Measurements from ENCODE around the gene SRGN. TPM values are rescaled to one million over a fixed set of nuclear protein-coding genes. Genes with fewer than 3 reads are reported as not detected.

The SRGN gene
- polyA plus RNA-seq, 1 donor from 2014 or later, result not detected

DNA sequence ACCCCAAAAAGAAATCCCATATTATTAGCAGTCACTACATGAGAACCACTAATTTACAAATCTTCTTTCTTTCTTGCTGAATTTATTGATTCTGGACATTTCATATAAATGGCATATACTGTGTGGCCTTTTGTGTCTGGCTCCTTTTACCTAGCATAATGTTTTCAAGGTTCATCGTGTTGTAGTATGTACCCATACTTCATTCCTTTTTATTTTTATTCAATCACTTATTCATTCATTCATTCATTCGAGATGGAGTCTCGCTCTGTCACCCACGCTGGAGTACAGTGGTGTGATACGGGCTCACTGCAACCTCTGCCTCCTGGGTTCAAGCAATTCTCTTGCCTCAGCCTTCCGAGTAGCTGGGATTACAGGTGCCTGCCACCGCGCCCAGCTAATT is 58.0 kb downstream of the SRGN start:
- no peak overlapping the region for H3K9ac ChIP-seq (ENCODE audit: low read length)
- peaks cover 23% of the 10 kb centered on the region for H3K79me2 ChIP-seq (replicated peaks; ENCODE audit: insufficient read depth, low read length)
- no peak overlapping the region for H2AFZ ChIP-seq (ENCODE audit: low read depth, low read length)
- H4K20me1 ChIP-seq (ENCODE audit: insufficient read depth), result no peaks in the 10 kb centered on the region
- no peak overlapping the region for H3K4me2 ChIP-seq (ENCODE audit: low read length)
- no peaks in the 10 kb centered on the region for H3F3A ChIP-seq (ENCODE audit: insufficient read depth, low read length, poor library complexity, severe bottlenecking)
- no peaks in the 10 kb centered on the region for H3K9me3 ChIP-seq (ENCODE audit: low read length)
- no peaks in the 10 kb centered on the region for H3K9me2 ChIP-seq (ENCODE audit: insufficient read depth, low read length)
- H3K4me3 ChIP-seq (ENCODE audit: low read length), result no peak overlapping the region
- H3K27me3 ChIP-seq (ENCODE audit: insufficient read depth, low read depth, low read length), result no peaks in the 10 kb centered on the region
- TF ChIP-seq TAF1 (IDR thresholded peaks at IDR 0.05; ENCODE audit: low read depth) (no peak), SMC3 (conservative IDR thresholded peaks at IDR 0.05; ENCODE audit: poor library complexity) (no peak), MXI1 (conservative IDR thresholded peaks at IDR 0.05; ENCODE audit: poor library complexity, severe bottlenecking) (no peak), POLR2AphosphoS5 (IDR thresholded peaks at IDR 0.05) (no peak), RAD21 (conservative IDR thresholded peaks at IDR 0.05) (no peak), EZH2 (IDR thresholded peaks at IDR 0.05; ENCODE audit: borderline replicate concordance, insufficient read depth, low read length, poor library complexity, severe bottlenecking) (no peak), EP300 (conservative IDR thresholded peaks at IDR 0.05; ENCODE audit: poor library complexity, severe bottlenecking) (no peak)
- TF ChIP-seq, protein P1, sequence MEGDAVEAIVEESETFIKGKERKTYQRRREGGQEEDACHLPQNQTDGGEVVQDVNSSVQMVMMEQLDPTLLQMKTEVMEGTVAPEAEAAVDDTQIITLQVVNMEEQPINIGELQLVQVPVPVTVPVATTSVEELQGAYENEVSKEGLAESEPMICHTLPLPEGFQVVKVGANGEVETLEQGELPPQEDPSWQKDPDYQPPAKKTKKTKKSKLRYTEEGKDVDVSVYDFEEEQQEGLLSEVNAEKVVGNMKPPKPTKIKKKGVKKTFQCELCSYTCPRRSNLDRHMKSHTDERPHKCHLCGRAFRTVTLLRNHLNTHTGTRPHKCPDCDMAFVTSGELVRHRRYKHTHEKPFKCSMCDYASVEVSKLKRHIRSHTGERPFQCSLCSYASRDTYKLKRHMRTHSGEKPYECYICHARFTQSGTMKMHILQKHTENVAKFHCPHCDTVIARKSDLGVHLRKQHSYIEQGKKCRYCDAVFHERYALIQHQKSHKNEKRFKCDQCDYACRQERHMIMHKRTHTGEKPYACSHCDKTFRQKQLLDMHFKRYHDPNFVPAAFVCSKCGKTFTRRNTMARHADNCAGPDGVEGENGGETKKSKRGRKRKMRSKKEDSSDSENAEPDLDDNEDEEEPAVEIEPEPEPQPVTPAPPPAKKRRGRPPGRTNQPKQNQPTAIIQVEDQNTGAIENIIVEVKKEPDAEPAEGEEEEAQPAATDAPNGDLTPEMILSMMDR (IDR thresholded peaks at IDR 0.05; ENCODE audit: poor library complexity, severe bottlenecking), result no peak
- TF ChIP-seq, protein P2, sequence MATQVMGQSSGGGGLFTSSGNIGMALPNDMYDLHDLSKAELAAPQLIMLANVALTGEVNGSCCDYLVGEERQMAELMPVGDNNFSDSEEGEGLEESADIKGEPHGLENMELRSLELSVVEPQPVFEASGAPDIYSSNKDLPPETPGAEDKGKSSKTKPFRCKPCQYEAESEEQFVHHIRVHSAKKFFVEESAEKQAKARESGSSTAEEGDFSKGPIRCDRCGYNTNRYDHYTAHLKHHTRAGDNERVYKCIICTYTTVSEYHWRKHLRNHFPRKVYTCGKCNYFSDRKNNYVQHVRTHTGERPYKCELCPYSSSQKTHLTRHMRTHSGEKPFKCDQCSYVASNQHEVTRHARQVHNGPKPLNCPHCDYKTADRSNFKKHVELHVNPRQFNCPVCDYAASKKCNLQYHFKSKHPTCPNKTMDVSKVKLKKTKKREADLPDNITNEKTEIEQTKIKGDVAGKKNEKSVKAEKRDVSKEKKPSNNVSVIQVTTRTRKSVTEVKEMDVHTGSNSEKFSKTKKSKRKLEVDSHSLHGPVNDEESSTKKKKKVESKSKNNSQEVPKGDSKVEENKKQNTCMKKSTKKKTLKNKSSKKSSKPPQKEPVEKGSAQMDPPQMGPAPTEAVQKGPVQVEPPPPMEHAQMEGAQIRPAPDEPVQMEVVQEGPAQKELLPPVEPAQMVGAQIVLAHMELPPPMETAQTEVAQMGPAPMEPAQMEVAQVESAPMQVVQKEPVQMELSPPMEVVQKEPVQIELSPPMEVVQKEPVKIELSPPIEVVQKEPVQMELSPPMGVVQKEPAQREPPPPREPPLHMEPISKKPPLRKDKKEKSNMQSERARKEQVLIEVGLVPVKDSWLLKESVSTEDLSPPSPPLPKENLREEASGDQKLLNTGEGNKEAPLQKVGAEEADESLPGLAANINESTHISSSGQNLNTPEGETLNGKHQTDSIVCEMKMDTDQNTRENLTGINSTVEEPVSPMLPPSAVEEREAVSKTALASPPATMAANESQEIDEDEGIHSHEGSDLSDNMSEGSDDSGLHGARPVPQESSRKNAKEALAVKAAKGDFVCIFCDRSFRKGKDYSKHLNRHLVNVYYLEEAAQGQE (IDR thresholded peaks at IDR 0.05; ENCODE audit: borderline replicate concordance), result no peak
- no peak overlapping the region for H3K27ac ChIP-seq (ENCODE audit: low read length)
- no peaks in the 10 kb centered on the region for H3K36me3 ChIP-seq (ENCODE audit: insufficient read depth, low read length)

DNA sequence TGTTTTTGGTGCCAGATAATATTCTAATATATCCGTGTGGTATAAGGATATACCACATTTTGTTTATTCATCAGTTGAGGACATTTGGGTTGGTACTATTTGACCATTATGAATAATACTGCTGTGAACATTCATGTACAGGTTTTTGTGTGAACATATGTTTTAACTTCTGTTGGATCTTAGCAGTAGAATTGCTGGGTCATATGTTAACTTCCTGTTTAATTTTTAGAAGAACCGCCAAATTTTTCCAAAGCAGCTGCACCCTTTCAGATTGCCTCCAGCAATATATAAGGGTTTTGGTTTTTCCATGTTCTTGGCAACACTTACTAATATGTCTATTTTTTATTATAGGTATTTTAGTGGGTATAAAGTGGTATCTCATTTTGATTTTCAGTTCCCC is 58.9 kb downstream of the SRGN start:
- no peaks in the 10 kb centered on the region for H3K9me2 ChIP-seq (ENCODE audit: insufficient read depth, low read length)
- no peak overlapping the region for H3K9ac ChIP-seq (ENCODE audit: low read length)
- H3K4me2 ChIP-seq (ENCODE audit: low read length), result no peak overlapping the region
- H3K36me3 ChIP-seq (ENCODE audit: insufficient read depth, low read length), result no peaks in the 10 kb centered on the region
- no peak for TF ChIP-seq EP300 (conservative IDR thresholded peaks at IDR 0.05; ENCODE audit: poor library complexity, severe bottlenecking)
- no peak for TF ChIP-seq TAF1 (IDR thresholded peaks at IDR 0.05; ENCODE audit: low read depth)
- TF ChIP-seq, protein P2 (IDR thresholded peaks at IDR 0.05; ENCODE audit: borderline replicate concordance), result no peak
- no peak for TF ChIP-seq RAD21 (conservative IDR thresholded peaks at IDR 0.05)
- TF ChIP-seq, protein P1 (IDR thresholded peaks at IDR 0.05; ENCODE audit: poor library complexity, severe bottlenecking), result no peak
- no peak for TF ChIP-seq MXI1 (conservative IDR thresholded peaks at IDR 0.05; ENCODE audit: poor library complexity, severe bottlenecking)
- no peak for TF ChIP-seq EZH2 (IDR thresholded peaks at IDR 0.05; ENCODE audit: borderline replicate concordance, insufficient read depth, low read length, poor library complexity, severe bottlenecking)
- no peak for TF ChIP-seq SMC3 (conservative IDR thresholded peaks at IDR 0.05; ENCODE audit: poor library complexity)
- TF ChIP-seq POLR2AphosphoS5 (IDR thresholded peaks at IDR 0.05), result no peak
- H4K20me1 ChIP-seq (ENCODE audit: insufficient read depth), result no peaks in the 10 kb centered on the region
- H3K27ac ChIP-seq (ENCODE audit: low read length), result no peak overlapping the region
- no peaks in the 10 kb centered on the region for H3K9me3 ChIP-seq (ENCODE audit: low read length)
- H2AFZ ChIP-seq (ENCODE audit: low read depth, low read length), result no peak overlapping the region
- no peaks in the 10 kb centered on the region for H3F3A ChIP-seq (ENCODE audit: insufficient read depth, low read length, poor library complexity, severe bottlenecking)
- H3K4me3 ChIP-seq (ENCODE audit: low read length), result no peak overlapping the region
- peaks cover 23% of the 10 kb centered on the region for H3K79me2 ChIP-seq (replicated peaks; ENCODE audit: insufficient read depth, low read length)
- no peaks in the 10 kb centered on the region for H3K27me3 ChIP-seq (ENCODE audit: insufficient read depth, low read depth, low read length)

Data from neural cell (in vitro differentiated cells).